HG02870 (cell line): ENCODE measurements around the gene ACHE.
"Not testable (repeated sequence)": the region's sequence is repeated elsewhere in the genome, so short reads cannot be mapped to it uniquely, and the experiment has no call there.

Experiments used
- ATAC-seq: cut with Tn5 transposase; IDR thresholded peaks from one replicate; pipeline ENCODE4 v1.9.1; 2021; ENCODE audit warnings: mild to moderate bottlenecking, moderate library complexity; ENCODE audit not compliant: unreplicated experiment

The ACHE gene

GRCh38 chr7:100864263-100864845 is 31.3 kb downstream of the ACHE start:
- no peak for ATAC-seq

- ATAC-seq, result no peak
Measured at GRCh38 chr7:100863406-100863950, 32.2 kb downstream of the ACHE start.

- no peak for ATAC-seq
Measured at GRCh38 chr7:100861616-100861985, 34.1 kb downstream of the ACHE start.

- ATAC-seq, result no peak
Measured at GRCh38 chr7:100860702-100861615, 34.7 kb downstream of the ACHE start.

GRCh38 chr7:100859856-100860255 is 35.8 kb downstream of the ACHE start:
- no peak for ATAC-seq

GRCh38 chr7:100856871-100857282 is 38.8 kb downstream of the ACHE start:
- no peak for ATAC-seq

- ATAC-seq, result no peak
Measured at GRCh38 chr7:100855515-100855914, 40.2 kb downstream of the ACHE start.

- not testable (repeated sequence) for ATAC-seq
Measured at GRCh38 chr7:100854899-100855298, 40.8 kb downstream of the ACHE start.

- no peak for ATAC-seq
Measured at GRCh38 chr7:100854146-100854895, 41.4 kb downstream of the ACHE start.

- ATAC-seq, result peak; percentile 89
Measured at GRCh38 chr7:100852048-100852872, 43.4 kb downstream of the ACHE start, which contains the start of gene SLC12A9. Gene SLC12A9, plus strand, starts transcription at chr7:100852713. Its CDS starts 1,485 bp downstream, at chr7:100854198.

GRCh38 chr7:100847360-100847759 is 48.3 kb downstream of the ACHE start:
- ATAC-seq, result no peak

- ATAC-seq, result no peak
Measured at GRCh38 chr7:100840470-100841100, 55.1 kb downstream of the ACHE start.
